Muscle layer of duodenum (tissue), 2 donors: Measurements from ENCODE around the gene KDM4C.

Experiments used
- H3K27ac ChIP-seq: one replicate; pipeline ENCODE4 v1.7.0; 2013; ENCODE audit warnings: mild to moderate bottlenecking, low read length
- H3K27me3 ChIP-seq: one replicate; pipeline ENCODE4 v1.7.0; 2013; ENCODE audit warnings: low read depth, mild to moderate bottlenecking, control low read depth, low read length
- H3K36me3 ChIP-seq, 2 donors: one replicate each; pipeline ENCODE4 v1.7.0; 2013; ENCODE audit warnings: low read length in 2 of 2, control low read depth in 1 of 2, mild to moderate bottlenecking in 1 of 2; ENCODE audit not compliant: insufficient read depth in 2 of 2, control insufficient read depth in 1 of 2
- H3K4me1 ChIP-seq, 2 donors: one replicate each; pipeline ENCODE4 v1.7.0; 2013; ENCODE audit warnings: low read length in 2 of 2, mild to moderate bottlenecking in 2 of 2, control low read depth in 1 of 2, moderate library complexity in 1 of 2; ENCODE audit not compliant: insufficient read depth in 2 of 2, control insufficient read depth in 1 of 2
- H3K4me3 ChIP-seq, 2 donors: one replicate each; pipeline ENCODE4 v1.7.0; 2013; ENCODE audit warnings: low read length in 2 of 2, low read depth in 1 of 2, mild to moderate bottlenecking in 1 of 2
- H3K9me3 ChIP-seq, 2 donors: one replicate each; pipeline ENCODE4 v1.7.0; 2013; ENCODE audit warnings: low read length in 2 of 2, control low read depth in 1 of 2, mild to moderate bottlenecking in 1 of 2; ENCODE audit not compliant: control insufficient read depth in 1 of 2
- donor health status: healthy.

The KDM4C gene

DNA sequence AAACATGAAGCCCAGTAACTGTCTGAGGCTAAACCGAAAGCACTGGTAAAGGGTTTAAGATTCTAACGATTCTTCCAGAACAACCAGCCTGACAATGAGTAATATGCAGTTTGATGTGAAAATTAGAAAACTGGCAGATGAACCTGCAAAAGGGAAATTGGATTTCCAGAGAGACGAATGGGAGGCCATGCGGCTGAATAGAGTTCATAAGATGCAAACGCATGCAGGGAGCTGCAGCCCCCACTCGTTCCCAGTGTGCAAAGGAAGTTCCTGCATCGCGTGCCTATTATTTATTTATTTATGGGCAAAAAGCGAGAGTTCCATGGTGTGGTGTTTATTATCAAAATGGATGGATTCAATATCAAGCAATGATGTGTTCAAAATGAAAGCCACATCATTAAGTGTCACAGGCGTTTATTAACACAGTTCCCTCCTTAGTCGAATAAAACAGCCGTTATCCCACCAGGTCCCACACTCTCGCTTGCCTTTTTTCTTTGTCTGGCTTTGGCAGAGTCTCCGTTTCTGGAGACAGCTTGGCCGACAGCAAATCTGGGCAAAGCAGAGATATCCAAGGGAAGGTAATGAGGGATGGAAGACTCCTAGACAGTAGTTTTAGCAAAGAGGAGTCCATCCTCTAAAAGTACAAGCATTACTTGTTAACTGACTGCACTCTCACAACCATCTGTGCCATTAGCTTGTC, 451.4 kb downstream of the KDM4C start:
- Histone ChIP-seq H3K9me3 (no peaks in the 10 kb centered on the region), H3K27me3 (no peaks in the 10 kb centered on the region), H3K27ac (no peak overlapping the region), H3K36me3 (no peaks in the 10 kb centered on the region), H3K4me1 (no peaks in the 10 kb centered on the region), H3K4me3 (peak overlapping the region; percentile 7 to 47)

GRCh38 chr9:7209990-7210389, 452.2 kb downstream of the KDM4C start:
- Histone ChIP-seq H3K27me3 (no peaks in the 10 kb centered on the region), H3K27ac (no peak overlapping the region), H3K4me3 (no peak overlapping the region), H3K9me3 (no peaks in the 10 kb centered on the region), H3K36me3 (no peaks in the 10 kb centered on the region), H3K4me1 (no peaks in the 10 kb centered on the region)

DNA sequence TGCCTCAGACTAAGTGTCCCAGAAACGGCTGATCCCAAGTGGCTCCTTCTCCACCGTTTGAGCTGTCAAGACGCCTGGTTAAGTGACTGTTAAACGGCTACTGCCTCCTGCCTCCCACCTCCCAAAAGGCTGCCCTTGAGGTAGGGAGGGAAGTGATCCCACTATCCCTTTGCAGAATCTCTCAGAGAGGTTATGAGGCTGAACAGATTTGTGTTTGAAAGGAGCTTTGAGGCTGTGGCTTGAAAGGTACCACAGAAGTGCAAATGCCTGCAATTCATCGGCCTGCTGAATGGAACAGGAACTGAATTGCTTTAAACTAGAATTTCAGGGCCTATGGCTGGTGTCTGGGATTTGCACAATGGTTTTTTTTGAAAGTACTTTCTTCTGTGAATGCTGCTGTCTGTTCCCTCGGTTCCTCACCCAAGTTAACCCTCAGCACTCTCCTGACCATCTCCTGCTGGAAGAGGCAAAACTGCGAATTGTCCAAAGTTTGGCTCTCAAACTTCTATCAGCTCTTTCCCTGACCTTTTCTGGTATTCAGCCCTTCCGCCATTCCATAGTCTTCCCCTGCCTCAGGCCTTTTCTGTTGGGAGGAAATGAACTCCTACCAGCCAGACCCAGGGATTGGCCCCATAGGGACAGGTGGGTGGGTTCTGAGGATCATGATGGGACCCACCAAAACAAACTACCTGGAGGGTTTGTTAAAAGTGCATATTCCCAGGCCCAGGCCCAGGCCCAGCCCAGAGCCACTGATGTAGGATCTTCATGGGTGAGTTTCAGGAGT, 453.3 kb downstream of the KDM4C start:
- Histone ChIP-seq H3K4me1 (no peaks in the 10 kb centered on the region), H3K27ac (no peak overlapping the region), H3K4me3 (no peak overlapping the region)

GRCh38 chr9:7211657-7212056, 453.9 kb downstream of the KDM4C start:
- no peaks in the 10 kb centered on the region for H3K4me1 ChIP-seq
- H3K27me3 ChIP-seq = no peaks in the 10 kb centered on the region
- no peaks in the 10 kb centered on the region for H3K36me3 ChIP-seq
- no peaks in the 10 kb centered on the region for H3K9me3 ChIP-seq
- no peak overlapping the region for H3K4me3 ChIP-seq
- no peak overlapping the region for H3K27ac ChIP-seq

More for the DNA sequence above, 453.3 kb downstream of the KDM4C start:
- Histone ChIP-seq H3K36me3 (no peaks in the 10 kb centered on the region), H3K27me3 (no peaks in the 10 kb centered on the region), H3K9me3 (no peaks in the 10 kb centered on the region)

DNA sequence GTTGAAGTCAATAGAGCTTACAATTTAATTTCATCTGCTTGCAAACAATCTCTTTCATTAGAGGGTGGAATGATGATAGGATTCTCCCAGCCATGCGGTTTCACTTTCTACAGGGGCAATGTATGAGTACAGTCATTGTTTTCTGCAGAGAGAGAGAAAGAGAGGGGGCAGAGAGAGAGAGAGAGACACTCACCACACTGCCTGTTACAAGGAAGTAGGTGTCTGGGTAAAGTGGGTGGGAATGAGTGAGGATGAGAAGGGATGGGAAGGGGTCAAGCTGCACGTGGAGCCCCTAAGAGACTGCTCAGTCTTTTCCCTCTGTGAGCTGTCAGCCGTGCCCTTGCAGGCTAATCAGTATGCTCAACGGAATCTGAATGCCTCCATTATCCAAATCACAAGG, 454.3 kb downstream of the KDM4C start:
- no peaks in the 10 kb centered on the region for H3K27me3 ChIP-seq
- no peak overlapping the region for H3K4me3 ChIP-seq
- H3K27ac ChIP-seq = no peak overlapping the region
- H3K4me1 ChIP-seq = no peaks in the 10 kb centered on the region
- H3K36me3 ChIP-seq = no peaks in the 10 kb centered on the region
- H3K9me3 ChIP-seq = no peaks in the 10 kb centered on the region

DNA sequence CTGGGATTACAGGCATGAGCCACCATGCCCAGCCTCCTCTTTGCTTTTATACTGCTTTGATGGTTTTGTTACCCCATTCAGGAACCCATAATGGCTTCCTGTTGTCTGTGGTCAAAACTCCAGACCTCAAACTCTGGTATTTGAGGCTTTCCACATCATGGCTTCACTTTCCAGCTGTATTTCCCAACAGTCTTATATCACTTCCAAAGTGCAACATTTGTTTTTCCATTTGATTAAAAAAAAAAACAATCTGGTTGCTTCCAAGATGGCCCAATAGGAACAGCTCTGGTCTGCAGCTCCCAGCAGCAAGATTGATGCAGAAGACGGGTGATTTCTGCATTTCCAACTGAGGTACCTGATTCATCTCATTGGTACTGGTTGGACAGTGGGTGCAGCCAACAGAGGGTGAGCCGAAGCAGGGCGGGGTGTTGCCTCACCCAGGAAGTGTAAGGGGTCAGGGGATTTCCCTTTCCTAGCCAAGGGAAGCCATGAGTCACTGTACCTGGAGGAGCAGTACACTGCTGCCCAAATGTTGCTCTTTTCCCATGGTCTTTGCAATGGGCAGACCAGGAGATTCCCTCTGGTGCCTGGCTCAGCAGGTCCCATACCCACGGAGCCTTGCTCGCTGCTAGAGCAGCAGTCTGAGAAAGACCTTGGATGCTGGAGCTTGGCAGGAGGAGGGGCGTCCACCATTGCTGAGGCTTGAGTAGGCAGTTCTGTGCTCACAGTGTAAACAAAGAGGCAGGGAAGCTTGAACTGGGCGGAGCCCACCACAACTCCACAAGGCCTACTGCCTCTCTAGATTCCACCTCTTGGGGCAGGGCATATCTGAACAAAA, 458.4 kb downstream of the KDM4C start:
- H3K9me3 ChIP-seq = peaks cover 0 to 3% of the 10 kb centered on the region in 2 donors

DNA sequence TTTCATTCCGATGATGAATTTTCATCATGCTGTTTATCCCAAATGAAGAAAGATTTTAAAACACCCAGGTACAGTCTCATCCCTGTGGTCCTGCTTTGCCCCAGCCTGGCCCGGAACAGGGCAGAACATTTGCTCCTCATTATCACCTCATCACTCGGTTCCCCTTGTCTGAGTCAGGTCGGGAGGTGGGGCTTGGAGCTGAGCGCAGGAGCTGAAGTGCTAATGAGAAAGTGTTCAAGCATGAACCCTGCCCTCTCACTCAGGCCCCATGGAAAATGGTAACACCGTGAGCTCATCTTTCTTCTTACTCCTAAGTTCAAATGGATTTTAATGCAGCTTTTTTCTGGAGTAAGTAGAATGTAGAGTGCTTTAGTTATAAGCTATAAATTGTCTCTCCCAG, 466.2 kb downstream of the KDM4C start:
- H3K36me3 ChIP-seq = no peaks in the 10 kb centered on the region
- no peaks in the 10 kb centered on the region for H3K4me1 ChIP-seq
- H3K27ac ChIP-seq = no peak overlapping the region
- H3K27me3 ChIP-seq = no peaks in the 10 kb centered on the region
- no peak overlapping the region for H3K4me3 ChIP-seq
- H3K9me3 ChIP-seq = peaks cover 0 to 3% of the 10 kb centered on the region in 2 donors

More for the DNA sequence above, 458.4 kb downstream of the KDM4C start:
- no peaks in the 10 kb centered on the region for H3K36me3 ChIP-seq
- no peak overlapping the region for H3K4me3 ChIP-seq
- H3K27me3 ChIP-seq = no peaks in the 10 kb centered on the region
- no peak overlapping the region for H3K27ac ChIP-seq
- no peaks in the 10 kb centered on the region for H3K4me1 ChIP-seq
